BE2C (cell line): ENCODE data around the gene CFTR.

Source experiments
- DNase-seq: peaks from one replicate; pipeline ENCODE4 v3.0.0-alpha.2; 2020
- H3K27me3 ChIP-seq: fragments of 250-450 bp; sonication (Bioruptor Pico); 2 replicates; pipeline ENCODE4 v1.5.1; 2020; ENCODE audit warnings: mild to moderate bottlenecking
- H3K36me3 ChIP-seq: fragments of 250-450 bp; sonication (Bioruptor Pico); 2 replicates; pipeline ENCODE4 v1.5.1; 2020; ENCODE audit warnings: mild to moderate bottlenecking
- H3K4me1 ChIP-seq: fragments of 250-450 bp; sonication (Bioruptor Pico); 2 replicates; pipeline ENCODE4 v1.5.1; 2020
- H3K4me3 ChIP-seq: 2 replicates; pipeline ENCODE4 v1.5.1; 2011; ENCODE audit warnings: low read depth, low read length
- H3K9me3 ChIP-seq: fragments of 250-450 bp; sonication (Bioruptor Pico); 2 replicates; pipeline ENCODE4 v1.5.1; 2020
- TF ChIP-seq, protein P1 (sequence below): IDR thresholded peaks from 2 replicates; pipeline ENCODE4 v1.5.1; 2012; ENCODE audit warnings: mild to moderate bottlenecking, low read depth, low read length

The CFTR gene

DNA sequence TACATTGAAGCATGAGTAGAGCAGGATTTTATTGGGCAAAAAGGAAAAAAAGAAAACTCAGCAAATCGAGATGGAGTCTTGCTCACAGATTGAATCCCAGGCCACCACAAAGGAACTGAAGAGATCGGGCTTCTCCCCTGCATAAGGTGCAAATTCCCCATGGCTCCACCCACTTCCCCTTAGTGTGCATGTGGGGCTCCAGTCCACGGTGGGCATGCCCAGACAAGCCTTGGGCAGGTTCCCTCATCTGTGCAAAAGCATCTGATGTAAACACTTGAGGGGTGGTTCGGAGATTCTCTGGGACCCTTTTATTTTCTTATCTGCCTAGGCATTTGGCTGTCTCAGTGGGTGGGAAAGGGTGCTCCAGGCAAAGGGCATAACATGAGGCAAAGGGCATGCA, 150.7 kb downstream of the CFTR start:
- no peaks in the 10 kb centered on the region for H3K27me3 ChIP-seq
- no peaks in the 10 kb centered on the region for H3K9me3 ChIP-seq
- H3K4me3 ChIP-seq: no peak overlapping the region
- TF ChIP-seq, protein P1, sequence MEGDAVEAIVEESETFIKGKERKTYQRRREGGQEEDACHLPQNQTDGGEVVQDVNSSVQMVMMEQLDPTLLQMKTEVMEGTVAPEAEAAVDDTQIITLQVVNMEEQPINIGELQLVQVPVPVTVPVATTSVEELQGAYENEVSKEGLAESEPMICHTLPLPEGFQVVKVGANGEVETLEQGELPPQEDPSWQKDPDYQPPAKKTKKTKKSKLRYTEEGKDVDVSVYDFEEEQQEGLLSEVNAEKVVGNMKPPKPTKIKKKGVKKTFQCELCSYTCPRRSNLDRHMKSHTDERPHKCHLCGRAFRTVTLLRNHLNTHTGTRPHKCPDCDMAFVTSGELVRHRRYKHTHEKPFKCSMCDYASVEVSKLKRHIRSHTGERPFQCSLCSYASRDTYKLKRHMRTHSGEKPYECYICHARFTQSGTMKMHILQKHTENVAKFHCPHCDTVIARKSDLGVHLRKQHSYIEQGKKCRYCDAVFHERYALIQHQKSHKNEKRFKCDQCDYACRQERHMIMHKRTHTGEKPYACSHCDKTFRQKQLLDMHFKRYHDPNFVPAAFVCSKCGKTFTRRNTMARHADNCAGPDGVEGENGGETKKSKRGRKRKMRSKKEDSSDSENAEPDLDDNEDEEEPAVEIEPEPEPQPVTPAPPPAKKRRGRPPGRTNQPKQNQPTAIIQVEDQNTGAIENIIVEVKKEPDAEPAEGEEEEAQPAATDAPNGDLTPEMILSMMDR: no peak
- H3K4me1 ChIP-seq: no peaks in the 10 kb centered on the region
- no peaks in the 10 kb centered on the region for H3K36me3 ChIP-seq
- DNase-seq: no peak

DNA sequence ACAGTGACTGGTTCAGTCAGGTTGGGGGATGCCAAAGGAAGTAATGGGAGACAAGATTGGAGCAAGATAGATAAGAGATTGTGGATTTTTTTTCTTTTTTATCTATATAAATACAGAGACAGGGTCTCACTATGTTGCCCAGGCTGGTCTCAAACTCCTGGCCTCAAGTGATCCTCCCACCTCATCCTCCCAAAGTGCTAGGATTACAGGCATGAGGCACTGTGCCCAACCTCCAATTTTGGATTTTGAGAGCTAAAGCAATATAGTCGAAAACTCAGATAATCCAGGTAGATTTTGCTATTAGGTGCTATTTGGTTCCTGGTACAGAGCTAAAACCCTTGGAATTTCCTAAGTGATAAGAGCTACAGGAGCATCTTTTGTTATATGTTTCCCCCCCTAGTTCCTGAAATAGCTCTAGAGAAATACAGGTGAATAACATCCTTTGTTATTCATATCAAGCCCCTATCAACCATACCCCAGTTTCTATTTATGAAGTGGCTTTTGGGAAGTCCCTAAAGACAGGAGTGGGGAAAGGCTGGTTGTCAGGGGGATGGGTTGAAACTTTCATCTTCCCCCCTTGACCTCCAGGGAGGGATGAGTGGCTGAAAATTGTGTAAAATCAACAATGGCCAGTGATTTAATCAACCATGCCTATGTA, 151.2 kb downstream of the CFTR start:
- TF ChIP-seq, protein P1: no peak
- DNase-seq: no peak

DNA sequence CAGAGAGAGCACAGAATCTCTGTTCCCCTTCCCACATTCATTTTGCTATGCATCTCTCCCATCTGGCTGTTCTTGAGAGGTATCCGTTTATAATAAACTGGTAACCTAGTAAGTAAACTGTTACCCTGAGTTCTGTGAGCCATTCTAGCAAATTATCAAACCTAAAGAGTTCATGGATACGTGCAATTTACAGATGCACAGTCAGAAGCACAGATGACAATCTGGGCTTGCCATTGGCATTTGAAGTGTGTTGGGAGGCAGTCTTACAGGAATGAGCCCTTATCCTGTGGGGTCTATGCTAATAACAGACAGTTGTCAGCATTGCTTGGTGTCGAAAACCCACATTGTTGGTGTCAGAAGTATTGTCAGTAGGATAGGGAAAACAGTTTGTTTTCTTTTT, 151.8 kb downstream of the CFTR start:
- DNase-seq: no peak
- Histone ChIP-seq H3K36me3 (no peaks in the 10 kb centered on the region), H3K9me3 (no peaks in the 10 kb centered on the region), H3K27me3 (no peaks in the 10 kb centered on the region), H3K4me1 (no peaks in the 10 kb centered on the region), H3K4me3 (no peak overlapping the region)
- TF ChIP-seq, protein P1: no peak

More for the DNA sequence above, 151.2 kb downstream of the CFTR start:
- Histone ChIP-seq H3K9me3 (no peaks in the 10 kb centered on the region), H3K4me1 (no peaks in the 10 kb centered on the region), H3K27me3 (no peaks in the 10 kb centered on the region), H3K4me3 (no peak overlapping the region), H3K36me3 (no peaks in the 10 kb centered on the region)

DNA sequence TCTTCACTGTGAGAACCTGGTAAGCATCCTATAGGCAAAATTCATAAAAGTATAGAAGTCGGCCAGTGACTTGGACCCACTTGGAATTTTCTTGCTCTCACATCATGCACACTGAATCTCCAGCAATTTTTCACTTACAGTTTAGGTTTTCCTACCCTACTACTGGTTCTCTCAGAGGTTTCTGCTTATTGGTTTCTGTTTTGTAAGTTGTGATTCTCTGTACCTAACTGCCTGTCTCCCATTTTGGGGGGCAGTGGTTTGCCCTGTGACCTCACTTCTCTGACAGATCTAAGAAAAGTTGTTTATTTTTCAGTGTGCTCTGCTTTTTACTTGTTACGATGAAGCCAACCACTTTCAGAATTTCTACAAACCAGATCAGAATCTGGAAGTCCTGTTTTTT, 158.1 kb downstream of the CFTR start:
- DNase-seq: no peak
- H3K36me3 ChIP-seq: no peaks in the 10 kb centered on the region
- H3K4me3 ChIP-seq: no peak overlapping the region
- no peaks in the 10 kb centered on the region for H3K9me3 ChIP-seq
- H3K27me3 ChIP-seq: no peaks in the 10 kb centered on the region
- TF ChIP-seq, protein P1: no peak
- H3K4me1 ChIP-seq: no peaks in the 10 kb centered on the region

DNA sequence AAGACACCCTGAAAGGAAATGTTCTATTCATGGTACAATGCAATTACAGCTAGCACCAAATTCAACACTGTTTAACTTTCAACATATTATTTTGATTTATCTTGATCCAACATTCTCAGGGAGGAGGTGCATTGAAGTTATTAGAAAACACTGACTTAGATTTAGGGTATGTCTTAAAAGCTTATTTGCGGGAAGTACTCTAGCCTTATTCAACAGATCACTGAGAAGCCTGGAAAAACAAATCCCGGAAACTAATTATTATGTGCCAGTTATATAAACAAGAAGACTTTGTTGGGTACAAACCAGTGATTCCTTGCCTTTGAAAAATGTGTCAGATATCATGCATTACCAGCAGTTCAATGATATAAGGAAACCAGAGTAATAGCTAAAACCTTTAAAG, 160.1 kb downstream of the CFTR start:
- H3K4me1 ChIP-seq: no peaks in the 10 kb centered on the region
- no peak overlapping the region for H3K4me3 ChIP-seq
- H3K9me3 ChIP-seq: no peaks in the 10 kb centered on the region
- H3K27me3 ChIP-seq: no peaks in the 10 kb centered on the region
- no peak for DNase-seq
- no peaks in the 10 kb centered on the region for H3K36me3 ChIP-seq
- TF ChIP-seq, protein P1: no peak

DNA sequence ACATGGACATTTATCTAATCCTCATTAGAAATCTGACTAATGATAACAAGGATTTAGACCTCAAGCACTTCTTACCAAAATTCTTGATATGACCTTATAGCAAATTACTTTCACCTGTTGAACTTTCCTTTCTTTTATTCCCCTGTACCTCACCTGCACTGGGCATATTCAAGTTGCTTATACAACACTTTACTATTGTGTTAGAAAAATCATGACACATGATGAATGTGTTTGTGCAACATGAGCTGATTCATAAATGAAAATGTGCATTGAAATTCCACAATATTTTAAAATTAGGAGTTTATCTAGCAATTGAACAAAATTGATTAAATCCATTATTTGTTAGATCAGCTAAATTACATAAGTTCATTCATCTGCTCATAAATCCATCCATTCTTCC, 160.6 kb downstream of the CFTR start:
- Histone ChIP-seq H3K27me3 (no peaks in the 10 kb centered on the region), H3K36me3 (no peaks in the 10 kb centered on the region)
- TF ChIP-seq, protein P1: no peak

More for the DNA sequence above, 160.6 kb downstream of the CFTR start:
- DNase-seq: no peak
- Histone ChIP-seq H3K9me3 (no peaks in the 10 kb centered on the region), H3K4me3 (no peak overlapping the region), H3K4me1 (no peaks in the 10 kb centered on the region)
